Natural killer cell (primary cell): ENCODE measurements around the gene HS3ST3A1. TPM values are rescaled to one million over a fixed set of nuclear protein-coding genes. Genes with fewer than 3 reads are reported as not detected.

ENCODE experiments used
- ATAC-seq, 3 donors: fragments of 150-1000 bp in 2 of 3; fragments of 200-7000 bp in 1 of 3; cut with Tn5 transposase; 1 replicate in 1 of 3; 2 replicates in 2 of 3; pipeline ENCODE4 v1.10.0; 2021; ENCODE audit warnings: mild to moderate bottlenecking in 2 of 3, moderate library complexity in 2 of 3
- DNase-seq, 2 donors: peaks; one replicate each; pipeline versions ENCODE4 v3.0.0 to v3.0.0-alpha.2; 2013 to 2021; ENCODE audit warnings: mixed read lengths in 1 of 2
- H3K27ac ChIP-seq: one replicate; pipeline ENCODE4 v1.5.1; 2013; ENCODE audit warnings: mild to moderate bottlenecking, low read length
- H3K27me3 ChIP-seq: one replicate; pipeline ENCODE4 v1.6.1; 2013; ENCODE audit warnings: low read length; ENCODE audit not compliant: control insufficient read depth, insufficient read depth
- H3K36me3 ChIP-seq: one replicate; pipeline ENCODE4 v1.6.1; 2013; ENCODE audit warnings: low read length; ENCODE audit not compliant: control insufficient read depth, insufficient read depth
- H3K4me1 ChIP-seq: one replicate; pipeline ENCODE4 v1.6.1; 2013; ENCODE audit warnings: low read length; ENCODE audit not compliant: control insufficient read depth, insufficient read depth
- H3K4me3 ChIP-seq: one replicate; pipeline ENCODE4 v1.5.1; 2013; ENCODE audit warnings: low read length
- H3K9me3 ChIP-seq: one replicate; pipeline ENCODE4 v1.6.1; 2013; ENCODE audit warnings: low read length; ENCODE audit not compliant: control insufficient read depth, insufficient read depth
- H3K27ac Mint-ChIP-seq, 2 donors: one replicate each; pipeline ENCODE4 v1.8.0; 2022; ENCODE audit warnings: mild to moderate bottlenecking in 2 of 2, mixed read lengths in 2 of 2, moderate library complexity in 1 of 2
- H3K27me3 Mint-ChIP-seq, 2 donors: one replicate each; pipeline ENCODE4 v1.8.0; 2022; ENCODE audit warnings: low read depth in 2 of 2, mixed read lengths in 2 of 2
- H3K36me3 Mint-ChIP-seq: one replicate; pipeline ENCODE4 v1.8.0; 2022; ENCODE audit warnings: mixed read lengths
- H3K4me1 Mint-ChIP-seq, 2 donors: one replicate each; pipeline ENCODE4 v1.8.0; 2022; ENCODE audit warnings: mixed read lengths in 2 of 2
- H3K4me3 Mint-ChIP-seq: one replicate; pipeline ENCODE4 v1.8.0; 2022; ENCODE audit warnings: mild to moderate bottlenecking, moderate library complexity, mixed read lengths
- H3K9me3 Mint-ChIP-seq, 2 donors: one replicate each; pipeline ENCODE4 v1.8.0; 2022; ENCODE audit warnings: mixed read lengths in 2 of 2
- whole genome bisulfite sequencing: methylation state at CpG from one replicate; pipeline ENCODE4 v1.1.7; 2013; ENCODE audit warnings: missing lambda C conversion rate; ENCODE audit not compliant: insufficient coverage; 5-methylcytosine and 5-hydroxymethylcytosine counted together
- intact Hi-C: fragments of 100-400 bp; cut with micrococcal nuclease; formaldehyde crosslinking; loops from one replicate; pipeline ENCODE4 v1.14.2; 2022
- total RNA-seq, 4 donors: library from RNA; stranded (reverse); fragments of 120-200 nt in 1 of 4; gene quantifications; one replicate each; pipeline versions ENCODE4 v1.2.3 to v1.2.4, GENCODE V29; 2013 to 2022
- TF ChIP-seq, protein P1 (sequence below): fragments of 200-600 bp; IDR thresholded peaks from one replicate; pipeline ENCODE4 v1.8.0; 2022; ENCODE audit warnings: antibody characterized with exemption

Gene HS3ST3A1
- total RNA-seq, 3 donors from 2014 or later (not counting 1 experiment from before 2014, with no cell fraction given) = 1.6 to 2.5 TPM; not detected in 1

- Histone ChIP-seq H3K9me3 (no peaks in the 10 kb centered on the region), H3K4me3 (no peak overlapping the region), H3K4me1 (no peaks in the 10 kb centered on the region), H3K27me3 (peaks cover 2% of the 10 kb centered on the region), H3K36me3 (no peaks in the 10 kb centered on the region), H3K27ac (no peak overlapping the region)
- H3K36me3 Mint-ChIP-seq = no peaks in the 10 kb centered on the region
- ATAC-seq (no peak), DNase-seq (no peak)
- TF ChIP-seq, protein P1, sequence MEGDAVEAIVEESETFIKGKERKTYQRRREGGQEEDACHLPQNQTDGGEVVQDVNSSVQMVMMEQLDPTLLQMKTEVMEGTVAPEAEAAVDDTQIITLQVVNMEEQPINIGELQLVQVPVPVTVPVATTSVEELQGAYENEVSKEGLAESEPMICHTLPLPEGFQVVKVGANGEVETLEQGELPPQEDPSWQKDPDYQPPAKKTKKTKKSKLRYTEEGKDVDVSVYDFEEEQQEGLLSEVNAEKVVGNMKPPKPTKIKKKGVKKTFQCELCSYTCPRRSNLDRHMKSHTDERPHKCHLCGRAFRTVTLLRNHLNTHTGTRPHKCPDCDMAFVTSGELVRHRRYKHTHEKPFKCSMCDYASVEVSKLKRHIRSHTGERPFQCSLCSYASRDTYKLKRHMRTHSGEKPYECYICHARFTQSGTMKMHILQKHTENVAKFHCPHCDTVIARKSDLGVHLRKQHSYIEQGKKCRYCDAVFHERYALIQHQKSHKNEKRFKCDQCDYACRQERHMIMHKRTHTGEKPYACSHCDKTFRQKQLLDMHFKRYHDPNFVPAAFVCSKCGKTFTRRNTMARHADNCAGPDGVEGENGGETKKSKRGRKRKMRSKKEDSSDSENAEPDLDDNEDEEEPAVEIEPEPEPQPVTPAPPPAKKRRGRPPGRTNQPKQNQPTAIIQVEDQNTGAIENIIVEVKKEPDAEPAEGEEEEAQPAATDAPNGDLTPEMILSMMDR = no peak
- H3K27ac Mint-ChIP-seq = no peak overlapping the region
- H3K27me3 Mint-ChIP-seq = peaks cover 7 to 13% of the 10 kb centered on the region in 2 donors
- no peaks in the 10 kb centered on the region for H3K9me3 Mint-ChIP-seq
- 86% methylated on average over 3 of the region's 5 CpGs for WGBS
- H3K4me3 Mint-ChIP-seq = no peak overlapping the region
- no peaks in the 10 kb centered on the region for H3K4me1 Mint-ChIP-seq
- intact Hi-C loops = no loop called here
Measured at GRCh38 chr17:13646969-13647542, 45.3 kb upstream of the HS3ST3A1 start.

DNA sequence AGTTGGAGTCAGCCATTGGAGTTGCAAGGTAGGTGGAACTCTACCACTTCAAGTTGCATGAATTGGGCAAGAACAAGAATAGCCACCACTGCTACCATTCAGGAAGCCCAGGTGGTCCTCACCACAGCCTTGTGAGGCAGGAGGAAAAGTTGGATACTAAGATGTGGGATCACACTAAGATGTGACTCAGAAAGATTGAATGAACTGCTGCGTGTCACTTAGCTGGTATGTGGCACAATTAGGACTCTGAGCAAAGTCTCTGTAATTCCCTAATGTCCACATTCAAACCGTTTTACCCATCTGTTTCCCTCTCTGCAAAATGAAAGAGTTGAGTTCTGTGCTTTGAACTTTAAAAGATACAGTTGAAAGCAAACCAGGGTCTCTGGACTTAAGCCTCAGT, 44.7 kb upstream of the HS3ST3A1 start:
- Histone ChIP-seq H3K4me3 (no peak overlapping the region), H3K27ac (no peak overlapping the region), H3K4me1 (no peaks in the 10 kb centered on the region), H3K27me3 (peaks cover 2% of the 10 kb centered on the region), H3K9me3 (no peaks in the 10 kb centered on the region), H3K36me3 (no peaks in the 10 kb centered on the region)
- Mint-ChIP-seq H3K27me3 (peaks cover 7 to 13% of the 10 kb centered on the region in 2 donors), H3K4me1 (no peaks in the 10 kb centered on the region), H3K27ac (no peak overlapping the region), H3K36me3 (no peaks in the 10 kb centered on the region), H3K4me3 (no peak overlapping the region), H3K9me3 (no peaks in the 10 kb centered on the region)
- 79% methylated on average over 2 of the region's 2 CpGs for whole genome bisulfite sequencing
- ATAC-seq = no peak
- TF ChIP-seq, protein P1 = no peak
- no peak for DNase-seq
- intact Hi-C loops = no loop called here

DNA sequence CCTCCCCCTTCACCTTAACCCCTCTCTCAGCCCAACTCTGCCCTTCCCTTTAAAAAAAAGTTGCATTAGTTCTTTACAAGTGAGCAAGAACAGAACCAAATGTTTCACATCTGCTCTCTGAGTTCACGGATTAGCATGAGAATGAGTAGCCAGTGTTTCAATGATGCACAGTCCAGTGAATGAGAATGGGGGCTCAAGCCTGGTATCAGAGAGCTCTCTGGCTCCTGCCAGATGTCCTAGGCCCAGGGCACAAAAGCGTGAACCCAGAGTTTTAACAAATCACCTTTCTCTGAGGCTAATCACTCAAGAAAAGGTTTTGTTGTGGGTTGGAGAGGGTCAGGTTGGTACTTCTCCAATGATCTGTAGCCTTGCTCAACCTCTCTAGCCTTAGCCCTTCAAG, 41.5 kb upstream of the HS3ST3A1 start:
- Histone ChIP-seq H3K4me3 (no peak overlapping the region), H3K27ac (no peak overlapping the region), H3K36me3 (no peaks in the 10 kb centered on the region), H3K27me3 (no peaks in the 10 kb centered on the region), H3K4me1 (no peaks in the 10 kb centered on the region), H3K9me3 (no peaks in the 10 kb centered on the region)
- no peaks in the 10 kb centered on the region for H3K4me1 Mint-ChIP-seq
- peaks cover 0 to 5% of the 10 kb centered on the region in 2 donors for H3K27me3 Mint-ChIP-seq
- no peaks in the 10 kb centered on the region for H3K36me3 Mint-ChIP-seq
- H3K4me3 Mint-ChIP-seq = no peak overlapping the region
- intact Hi-C loops = no loop called here
- no peak overlapping the region for H3K27ac Mint-ChIP-seq
- H3K9me3 Mint-ChIP-seq = no peaks in the 10 kb centered on the region
- TF ChIP-seq, protein P1 = no peak
- DNase-seq (no peak), ATAC-seq (no peak)
- 88% methylated on average over 1 of the region's 2 CpGs for WGBS

GRCh38 chr17:13642188-13642587, 40.5 kb upstream of the HS3ST3A1 start:
- ATAC-seq = no peak
- no peaks in the 10 kb centered on the region for H3K36me3 ChIP-seq
- peaks cover 0 to 7% of the 10 kb centered on the region in 2 donors for H3K27me3 Mint-ChIP-seq
- no peaks in the 10 kb centered on the region for H3K4me1 ChIP-seq
- intact Hi-C loops = no loop called here
- H3K4me3 ChIP-seq = no peak overlapping the region
- H3K4me1 Mint-ChIP-seq = no peaks in the 10 kb centered on the region
- H3K27me3 ChIP-seq = no peaks in the 10 kb centered on the region
- TF ChIP-seq, protein P1 = no peak
- H3K27ac ChIP-seq = no peak overlapping the region
- no peak for DNase-seq
- H3K36me3 Mint-ChIP-seq = no peaks in the 10 kb centered on the region
- no peaks in the 10 kb centered on the region for H3K9me3 ChIP-seq
- no peak overlapping the region for H3K27ac Mint-ChIP-seq
- WGBS = 72% methylated on average over 2 of the region's 2 CpGs
- no peak overlapping the region for H3K4me3 Mint-ChIP-seq
- no peaks in the 10 kb centered on the region for H3K9me3 Mint-ChIP-seq
